ENCODE measurements around the gene CYGB.

The CYGB gene

GRCh38 chr17:76495663-76496400 is 41.7 kb downstream of the CYGB start:
- no peak for DNase-seq (ENCODE audit: low read depth)
- no peak overlapping the region for H3K4me3 ChIP-seq (ENCODE audit: low read depth, low read length)
- no peak for TF ChIP-seq CTCF (IDR thresholded peaks at IDR 0.05; ENCODE audit: low read depth, low read length, missing control alignments)

- H3K4me3 ChIP-seq (ENCODE audit: low read depth, low read length), result peak overlapping the region; percentile 1; the same call in 1 of the 2 replicates
- no peak for TF ChIP-seq CTCF (IDR thresholded peaks at IDR 0.05; ENCODE audit: low read depth, low read length, missing control alignments)
- DNase-seq (ENCODE audit: low read depth), result no peak
Observed at GRCh38 chr17:76493505-76494167, 43.9 kb downstream of the CYGB start.

- no peak for TF ChIP-seq CTCF (IDR thresholded peaks at IDR 0.05; ENCODE audit: low read depth, low read length, missing control alignments)
- peak overlapping the region; percentile 1; the same call in 1 of the 2 replicates for H3K4me3 ChIP-seq (ENCODE audit: low read depth, low read length)
- DNase-seq (ENCODE audit: low read depth), result peak; percentile 57
Observed at GRCh38 chr17:76492989-76493501, 44.5 kb downstream of the CYGB start.

DNA sequence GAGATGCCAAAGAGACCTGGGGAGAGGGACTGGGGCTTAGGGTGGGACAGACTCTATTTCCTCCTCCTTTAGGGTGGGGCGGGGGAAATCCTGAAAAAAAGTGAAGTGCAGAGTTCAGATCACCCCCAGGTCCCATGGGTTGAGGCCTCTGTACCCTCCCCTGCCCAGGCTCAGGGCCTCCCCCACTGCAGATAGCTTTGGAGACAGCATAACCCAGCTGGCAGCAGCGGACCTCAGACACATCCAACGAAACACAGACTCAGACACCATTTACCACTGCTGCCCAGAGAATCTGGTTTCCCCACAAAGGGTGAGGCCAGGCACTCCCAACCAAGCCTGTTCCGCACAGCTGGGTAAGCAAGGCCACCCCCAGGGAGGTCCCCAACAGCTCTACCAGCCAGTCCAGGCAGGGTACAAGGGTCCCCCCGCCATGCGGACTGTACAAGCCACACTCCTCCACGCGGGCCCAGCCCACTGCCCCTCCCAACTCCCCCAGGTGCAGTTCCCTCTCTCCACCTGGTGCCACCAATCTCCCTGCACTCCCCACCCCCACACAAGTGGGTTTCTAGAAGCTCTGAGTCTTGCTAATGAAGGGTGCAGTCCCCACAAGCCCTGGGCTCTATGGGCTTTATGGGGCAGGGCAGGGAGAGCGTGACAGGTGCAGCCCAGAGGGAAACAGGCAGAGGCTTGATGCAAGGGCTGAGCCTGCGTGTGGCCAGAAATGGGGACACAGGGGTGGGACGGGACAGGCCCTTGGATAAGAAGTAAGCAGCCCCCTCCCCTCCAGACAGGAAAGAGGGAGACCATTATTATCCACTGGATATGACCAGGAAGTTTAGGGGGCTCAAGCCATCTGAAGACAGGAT is 45.2 kb downstream of the CYGB start:
- peak overlapping the region; percentile 10 for H3K4me3 ChIP-seq (ENCODE audit: low read depth, low read length)
- no peak for TF ChIP-seq CTCF (IDR thresholded peaks at IDR 0.05; ENCODE audit: low read depth, low read length, missing control alignments)

DNA sequence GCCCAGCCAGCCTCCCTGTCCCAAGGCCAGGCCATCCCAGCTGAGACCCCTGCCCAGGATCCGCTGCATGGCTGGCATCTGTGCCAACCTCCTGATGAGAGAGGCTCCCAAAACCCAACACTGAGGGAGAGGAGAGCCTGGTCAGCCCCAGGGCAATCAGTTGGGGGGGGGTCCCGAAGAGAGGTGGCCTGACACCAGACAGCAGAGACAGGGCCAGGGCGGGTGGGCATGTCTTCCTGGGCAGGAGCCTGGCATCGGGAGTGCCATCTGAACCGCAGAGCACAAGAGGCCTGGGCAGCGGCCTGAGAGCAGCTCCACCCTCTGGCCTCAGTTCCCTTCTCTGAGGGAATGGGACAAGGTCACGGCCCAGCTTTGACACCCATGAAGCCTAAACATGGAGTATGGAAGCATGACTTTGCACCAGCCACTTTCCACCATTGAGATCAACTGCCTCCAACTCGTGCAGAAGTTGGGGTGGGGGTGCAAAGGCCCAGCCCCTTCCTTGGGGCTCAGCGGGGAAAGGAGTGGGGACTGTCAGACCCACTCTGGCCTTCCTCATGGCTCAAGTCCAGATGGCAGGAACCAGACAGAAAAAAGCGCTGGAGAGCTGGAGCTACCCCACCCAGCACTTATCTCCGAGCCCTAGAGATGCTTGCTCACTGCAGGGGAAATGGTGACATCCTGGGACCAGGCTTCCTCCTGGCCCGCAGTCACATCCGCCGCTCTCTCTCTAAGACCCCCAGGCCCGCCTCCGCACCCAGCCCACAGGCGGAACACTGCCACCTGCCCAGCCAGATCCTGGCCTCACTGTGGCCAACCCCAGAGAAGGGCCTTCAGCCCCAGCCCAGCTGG is 46.0 kb downstream of the CYGB start:
- no peak for DNase-seq (ENCODE audit: low read depth)
- TF ChIP-seq CTCF (IDR thresholded peaks at IDR 0.05; ENCODE audit: low read depth, low read length, missing control alignments), result no peak
- H3K4me3 ChIP-seq (ENCODE audit: low read depth, low read length), result no peak overlapping the region

More for the DNA sequence above, 45.2 kb downstream of the CYGB start:
- peak; percentile 48 for DNase-seq (ENCODE audit: low read depth)
